Measurements from ENCODE around the gene FAM118A.

Gene FAM118A

GRCh38 chr22:45376009-45376408 lies 66.3 kb downstream of the FAM118A start:
- DNase-seq (ENCODE audit: low read depth, low spot score), result no peak

GRCh38 chr22:45376703-45377102 lies 67.0 kb downstream of the FAM118A start:
- DNase-seq (ENCODE audit: low read depth, low spot score), result no peak

- DNase-seq (ENCODE audit: low read depth, low spot score), result no peak
Observed at GRCh38 chr22:45381348-45381747, 71.6 kb downstream of the FAM118A start.

- DNase-seq (ENCODE audit: low read depth, low spot score), result no peak
Observed at GRCh38 chr22:45389546-45389945, 79.8 kb downstream of the FAM118A start.
